Measurements from ENCODE around the gene PIEZO2.

DNA sequence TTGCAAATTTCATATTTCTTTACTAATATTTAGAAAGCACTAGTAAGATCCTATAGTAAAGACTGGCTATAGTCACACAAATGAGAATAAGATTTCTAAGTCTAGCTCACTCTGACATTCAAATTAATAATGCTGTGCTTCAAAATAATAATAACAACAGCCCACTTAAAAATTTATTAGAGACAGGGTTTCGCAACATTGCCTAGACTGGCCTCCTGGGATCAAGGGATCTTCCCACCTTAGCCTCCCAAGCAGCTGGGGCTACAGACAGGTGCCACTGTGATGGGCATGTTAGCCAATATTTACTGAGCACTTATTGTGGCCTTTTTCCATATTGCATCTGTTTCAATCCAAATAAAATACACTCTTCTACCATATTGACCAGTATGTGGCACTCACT is 96.1 kb downstream of the PIEZO2 start:
- TF ChIP-seq POLR2A (IDR thresholded peaks at IDR 0.05; ENCODE audit: low read depth, low read length) (no peak), PAX5 (IDR thresholded peaks at IDR 0.05; ENCODE audit: insufficient read depth, low read length, severe bottlenecking) (no peak), TAF1 (IDR thresholded peaks at IDR 0.05; ENCODE audit: low read depth, low read length) (no peak), POLR2AphosphoS5 (IDR thresholded peaks at IDR 0.05; ENCODE audit: low read depth, low read length) (no peak)

Measured in GM12891 (cell line).